GM18858 (cell line): ENCODE data around the gene THSD4.

ENCODE experiments used
- ATAC-seq: cut with Tn5 transposase; IDR thresholded peaks from one replicate; pipeline ENCODE4 v1.9.1; 2021; ENCODE audit not compliant: unreplicated experiment

The THSD4 gene

GRCh38 chr15:71444032-71444810 is 328.9 kb downstream of the THSD4 start:
- no peak for ATAC-seq

- no peak for ATAC-seq
Measured at GRCh38 chr15:71444866-71445590, 329.8 kb downstream of the THSD4 start.

- no peak for ATAC-seq
Measured at GRCh38 chr15:71447328-71448250, 332.3 kb downstream of the THSD4 start.

- no peak for ATAC-seq
Measured at GRCh38 chr15:71448688-71449114, 333.4 kb downstream of the THSD4 start.

- ATAC-seq, result no peak
Measured at GRCh38 chr15:71449363-71449762, 334.1 kb downstream of the THSD4 start.

GRCh38 chr15:71449956-71450355 is 334.7 kb downstream of the THSD4 start:
- no peak for ATAC-seq

GRCh38 chr15:71451130-71451529 is 335.9 kb downstream of the THSD4 start:
- ATAC-seq, result no peak

- no peak for ATAC-seq
Measured at GRCh38 chr15:71452893-71453292, 337.6 kb downstream of the THSD4 start.

- ATAC-seq, result no peak
Measured at GRCh38 chr15:71454462-71454996, 339.3 kb downstream of the THSD4 start.

GRCh38 chr15:71455107-71455506 is 339.8 kb downstream of the THSD4 start:
- no peak for ATAC-seq

- no peak for ATAC-seq
Measured at GRCh38 chr15:71455878-71456277, 340.6 kb downstream of the THSD4 start.

GRCh38 chr15:71456362-71456761 is 341.1 kb downstream of the THSD4 start:
- ATAC-seq, result no peak

GRCh38 chr15:71456811-71457210 is 341.5 kb downstream of the THSD4 start:
- no peak for ATAC-seq

- ATAC-seq, result no peak
Measured at GRCh38 chr15:71458089-71458660, 342.9 kb downstream of the THSD4 start.

GRCh38 chr15:71461748-71462147 is 346.5 kb downstream of the THSD4 start:
- no peak for ATAC-seq

- no peak for ATAC-seq
Measured at GRCh38 chr15:71462638-71463037, 347.4 kb downstream of the THSD4 start.

- ATAC-seq, result no peak
Measured at GRCh38 chr15:71463156-71463665, 347.9 kb downstream of the THSD4 start.

GRCh38 chr15:71465131-71465955 is 350.1 kb downstream of the THSD4 start:
- no peak for ATAC-seq

GRCh38 chr15:71468715-71469114 is 353.4 kb downstream of the THSD4 start:
- ATAC-seq, result no peak

- ATAC-seq, result no peak
Measured at GRCh38 chr15:71469413-71469812, 354.1 kb downstream of the THSD4 start.
